HL-60/S4 (cell line): ENCODE data around the gene PCBP3.

Source experiments
- in situ Hi-C: fragments of 300-500 bp; cut with MboI; formaldehyde crosslinking; loops from 2 replicates; pipeline ENCODE4 v1.14.3; 2022; ENCODE audit warnings: low sequenced_read_pairs

PCBP3 gene

DNA sequence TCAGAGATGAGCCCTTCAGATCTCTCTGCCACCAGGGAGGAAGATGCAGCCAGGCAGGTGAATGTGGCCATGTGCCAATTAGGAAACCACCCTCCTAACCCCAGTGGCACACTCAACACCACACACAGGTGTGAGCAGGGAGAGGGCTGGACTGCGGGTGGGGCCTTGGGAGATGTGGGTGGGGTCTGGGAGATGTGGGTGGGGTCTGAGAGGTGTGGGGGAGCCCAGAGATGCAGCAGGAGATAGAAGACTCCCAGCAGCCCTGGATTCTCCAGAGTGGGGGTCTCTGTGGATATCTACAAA, 294.9 kb downstream of the PCBP3 start:
- in situ Hi-C loops: no loop called here

DNA sequence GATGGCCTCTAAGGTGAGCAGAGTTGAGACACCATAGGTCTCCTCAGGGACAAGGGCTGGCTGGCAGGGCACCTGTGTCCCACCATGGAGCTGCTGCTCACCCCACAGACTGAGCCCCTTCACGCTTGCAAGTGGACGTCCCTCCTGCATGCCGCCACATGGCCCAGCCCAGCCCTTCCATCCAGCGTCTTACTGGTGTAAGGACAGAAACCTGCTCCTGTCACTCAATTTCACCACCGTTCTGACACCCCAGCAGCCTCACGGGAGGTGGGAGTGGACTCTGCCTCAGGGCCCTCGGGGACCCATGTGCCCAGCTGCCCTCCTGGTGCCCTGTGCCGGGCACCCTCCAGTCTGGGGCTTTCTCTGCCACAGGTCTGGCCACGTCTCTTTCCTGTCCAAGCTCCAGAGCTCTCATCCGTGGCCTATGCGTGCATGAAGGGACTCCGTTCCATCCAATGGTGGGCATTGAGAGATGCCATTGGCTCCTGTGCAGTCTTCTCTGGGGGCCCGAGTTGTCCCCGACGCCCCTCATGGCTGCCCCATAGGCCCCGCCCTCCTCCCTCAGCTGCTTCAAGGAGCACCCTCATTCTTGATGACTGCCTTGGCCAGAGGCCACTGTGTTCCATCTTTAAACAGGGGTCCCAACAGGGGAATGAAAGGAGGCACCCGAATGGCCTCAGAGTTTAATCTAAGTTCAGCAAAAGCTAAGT, 295.4 kb downstream of the PCBP3 start:
- in situ Hi-C loops: no loop called here

DNA sequence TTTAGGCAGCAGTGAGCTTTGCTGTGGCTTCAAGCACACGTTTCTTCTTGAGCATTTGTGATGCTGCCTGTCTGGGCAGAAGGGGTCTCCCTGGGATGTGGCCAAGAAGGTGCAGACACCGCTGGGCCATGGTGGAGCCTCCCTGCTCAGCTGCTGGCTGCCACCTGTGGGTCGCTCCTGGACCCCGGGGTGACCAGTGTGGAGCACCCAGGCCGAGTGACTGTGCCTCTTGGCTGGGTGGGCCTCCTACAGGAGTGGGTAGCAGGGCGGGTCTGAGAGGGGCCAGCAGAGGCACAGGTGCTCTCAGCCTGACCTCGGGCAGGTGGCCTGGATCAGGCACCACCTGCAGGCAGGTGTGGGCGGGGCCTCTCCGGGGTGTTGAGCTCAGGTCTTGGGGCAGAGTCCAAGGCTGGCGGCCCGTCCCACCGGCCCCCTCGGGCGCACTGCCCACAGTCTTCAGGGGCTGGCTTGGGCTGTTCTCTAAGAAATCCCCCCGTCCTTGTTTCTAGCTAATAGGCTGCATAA, 296.1 kb downstream of the PCBP3 start:
- in situ Hi-C loops: no loop called here

DNA sequence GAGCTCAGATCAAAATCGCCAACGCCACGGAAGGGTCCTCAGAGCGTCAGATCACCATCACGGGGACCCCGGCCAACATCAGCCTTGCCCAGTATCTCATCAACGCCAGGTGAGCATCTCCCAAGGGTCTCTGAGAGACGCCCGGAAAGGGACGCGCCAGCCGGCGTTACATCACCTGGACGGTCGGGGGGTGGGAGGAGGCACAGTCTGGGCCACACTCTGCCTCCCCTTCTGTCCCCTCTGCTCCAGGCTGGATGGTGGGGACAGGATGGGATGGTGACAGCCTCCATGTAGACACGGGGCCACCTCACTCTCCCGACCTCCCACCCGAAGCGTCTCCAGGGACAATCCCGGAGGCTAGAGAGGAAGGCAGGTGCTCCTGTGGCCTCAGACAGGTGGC, 296.6 kb downstream of the PCBP3 start:
- in situ Hi-C loops: no loop called here

DNA sequence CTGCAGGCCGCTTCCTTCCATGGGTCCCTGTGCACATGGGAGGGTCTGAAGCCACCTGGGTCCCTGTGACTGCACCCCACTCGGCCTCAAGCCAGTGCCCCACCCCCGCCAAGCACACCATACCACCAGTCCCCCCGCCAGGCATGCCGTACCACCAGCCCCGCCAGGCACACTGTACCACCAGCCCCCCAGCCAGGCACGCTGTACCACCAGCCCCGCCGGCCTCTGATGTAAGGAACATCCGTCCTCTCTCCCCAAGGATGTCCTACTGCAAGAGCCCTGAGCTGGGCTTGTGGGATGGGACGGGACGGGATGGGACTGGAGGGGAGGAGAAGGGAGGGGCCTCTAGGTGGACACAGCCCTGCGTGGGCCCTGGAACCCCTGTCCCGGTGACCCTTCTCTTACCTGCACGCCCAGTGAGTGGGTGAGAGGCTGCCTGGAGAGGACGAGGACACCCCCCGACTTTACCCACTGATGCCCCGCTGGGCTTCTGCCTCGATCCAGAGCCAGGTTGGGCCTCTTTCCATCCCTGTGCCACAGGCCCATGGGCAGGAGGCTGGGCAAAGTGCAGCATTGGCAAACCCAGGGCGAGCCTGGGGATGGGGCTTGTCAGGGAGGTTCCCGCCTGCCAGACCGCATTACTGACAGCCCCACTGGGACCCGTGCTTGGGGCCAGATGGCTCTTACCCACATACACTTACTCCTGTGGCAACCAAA, 297.3 kb downstream of the PCBP3 start:
- in situ Hi-C loops: no loop called here

DNA sequence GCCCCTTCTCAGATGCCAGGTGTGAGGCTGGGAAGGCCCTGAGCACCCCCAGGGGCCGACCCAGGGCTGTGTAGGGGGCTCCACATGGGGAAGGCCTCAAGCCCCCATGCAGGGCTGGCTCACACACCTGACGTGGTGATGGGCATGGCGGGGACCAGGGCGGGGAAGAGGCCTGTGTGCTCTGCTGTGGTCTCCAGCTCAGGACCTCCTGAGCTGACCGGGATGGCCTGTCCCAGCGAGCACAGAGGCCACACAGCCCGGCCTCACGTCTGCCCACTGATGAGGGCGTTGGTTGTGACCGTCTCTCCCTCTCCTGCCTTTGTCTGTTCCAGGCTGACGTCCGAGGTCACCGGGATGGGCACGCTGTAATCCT, 297.8 kb downstream of the PCBP3 start:
- in situ Hi-C loops: no loop called here

DNA sequence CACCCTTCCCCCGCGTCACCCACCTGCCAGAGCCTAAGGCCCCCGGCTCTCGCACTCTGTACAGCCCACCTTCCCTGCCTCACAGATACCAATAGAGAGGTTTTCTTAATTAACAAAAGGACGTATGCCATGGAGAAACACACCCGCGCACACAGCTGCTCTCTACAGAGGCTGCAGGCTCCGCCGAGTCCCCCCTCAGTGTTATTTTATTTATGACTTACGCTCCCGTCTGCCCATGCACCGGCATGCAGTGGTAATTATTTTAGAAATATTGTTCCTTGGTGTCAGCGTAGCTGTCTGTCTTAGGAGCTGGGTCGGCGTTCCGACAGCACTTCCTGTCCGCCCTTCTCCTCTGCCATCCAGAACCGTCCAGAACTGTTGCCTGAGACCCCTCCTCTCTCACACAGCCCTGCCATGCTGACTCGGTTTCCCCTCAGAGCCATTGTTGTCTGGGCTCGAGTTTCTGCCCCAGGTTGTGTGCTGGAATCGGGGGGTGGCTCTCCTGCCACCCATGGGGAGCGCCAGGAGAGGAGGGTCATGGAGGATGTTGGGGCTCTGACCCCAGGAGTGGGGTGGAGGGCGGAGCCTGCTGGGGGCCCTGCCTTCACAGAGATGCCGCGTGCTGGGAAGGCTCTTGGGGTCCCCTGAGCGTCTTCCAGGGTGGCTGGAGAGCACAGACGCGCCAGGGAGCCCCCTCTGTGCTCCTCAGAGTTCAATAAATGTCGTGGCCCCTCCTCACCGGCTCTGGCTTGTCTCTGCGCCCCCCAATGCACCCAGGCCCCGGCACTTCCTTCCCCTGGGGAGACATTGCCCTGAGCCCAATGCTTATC, 298.4 kb downstream of the PCBP3 start:
- in situ Hi-C loops: no loop called here

DNA sequence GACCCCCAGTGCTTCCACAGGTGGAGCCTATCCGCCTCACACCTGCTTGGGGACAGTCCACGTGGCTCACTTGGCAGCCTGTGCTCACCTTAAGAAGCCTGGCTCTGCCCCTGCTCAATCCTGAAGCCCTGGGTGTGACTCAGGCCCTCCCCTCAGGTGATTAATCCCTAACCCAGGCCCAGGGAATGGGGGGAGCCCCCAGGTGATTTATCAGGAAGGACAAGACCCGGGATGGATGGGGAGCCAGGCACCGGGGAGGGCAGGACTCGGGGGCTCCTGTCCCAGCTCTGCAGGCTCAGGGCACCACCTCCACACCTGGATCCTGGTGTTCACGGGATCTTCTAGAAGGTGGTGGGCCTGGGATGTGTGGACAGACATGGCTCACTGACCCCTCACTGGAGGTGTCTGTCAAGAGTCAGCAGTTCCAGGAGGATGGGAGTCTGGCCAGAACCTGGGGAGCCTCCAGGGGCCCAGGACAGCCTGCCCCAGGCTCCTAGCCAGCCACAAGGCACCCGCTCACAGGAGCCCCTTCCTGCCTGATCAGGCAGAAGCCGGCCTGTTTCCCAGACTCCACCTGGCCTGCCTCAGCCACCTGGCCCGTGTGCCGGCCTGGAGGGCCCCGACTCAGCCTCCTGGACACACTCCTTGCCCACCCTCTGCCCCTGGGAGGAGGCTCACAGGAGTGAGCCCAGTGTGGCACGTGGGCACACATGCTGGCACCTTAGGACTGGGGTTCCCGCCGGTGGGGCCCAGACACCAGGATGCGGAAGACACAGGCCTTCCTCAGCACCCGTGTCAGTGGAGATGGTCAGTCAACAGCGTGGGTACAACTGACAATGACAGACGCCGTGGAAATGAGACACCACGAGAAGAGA, 299.5 kb downstream of the PCBP3 start:
- in situ Hi-C loops: no loop called here

DNA sequence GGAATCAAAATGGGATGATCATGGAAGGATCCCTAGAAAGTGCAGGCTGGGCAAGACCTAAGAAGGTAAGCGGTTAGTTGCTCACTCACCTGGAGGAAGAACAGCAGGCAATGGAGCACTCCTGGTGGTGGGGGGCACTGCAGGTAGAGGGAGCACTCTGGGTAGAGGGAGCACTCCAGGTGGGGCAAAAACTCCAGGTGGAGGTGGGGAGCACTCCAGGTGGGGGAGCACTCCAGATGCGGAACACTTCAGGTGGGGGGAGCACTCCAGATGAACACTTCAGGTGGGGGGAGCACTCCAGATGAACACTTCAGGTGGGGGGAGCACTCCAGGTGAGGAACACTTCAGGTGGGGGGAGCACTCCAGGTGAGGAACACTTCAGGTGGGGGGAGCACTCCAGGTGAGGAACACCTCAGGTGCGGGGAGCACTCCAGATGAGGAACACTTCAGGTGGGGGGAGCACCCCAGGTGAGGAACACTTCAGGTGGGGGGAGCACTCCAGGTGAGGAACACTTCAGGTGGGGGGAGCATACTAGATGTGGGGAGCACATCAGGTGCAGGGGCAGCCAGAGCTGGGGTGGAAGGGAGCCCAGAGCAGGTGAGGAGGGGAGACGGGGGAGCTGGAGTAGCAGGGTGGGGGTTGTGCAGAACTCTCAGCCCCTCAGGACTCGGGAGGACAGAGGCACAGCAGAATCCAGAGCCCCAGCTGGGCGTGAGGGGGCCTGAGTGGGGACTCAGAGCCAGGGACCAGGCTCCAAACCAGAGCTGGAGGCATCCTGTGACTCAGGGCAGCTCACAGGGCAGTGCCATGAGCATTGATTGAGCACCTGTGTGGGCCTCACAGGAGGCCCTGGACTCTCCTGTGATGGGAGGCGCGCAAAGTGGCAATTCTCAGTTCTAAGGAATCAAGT, 300.4 kb downstream of the PCBP3 start:
- in situ Hi-C loops: no loop called here

DNA sequence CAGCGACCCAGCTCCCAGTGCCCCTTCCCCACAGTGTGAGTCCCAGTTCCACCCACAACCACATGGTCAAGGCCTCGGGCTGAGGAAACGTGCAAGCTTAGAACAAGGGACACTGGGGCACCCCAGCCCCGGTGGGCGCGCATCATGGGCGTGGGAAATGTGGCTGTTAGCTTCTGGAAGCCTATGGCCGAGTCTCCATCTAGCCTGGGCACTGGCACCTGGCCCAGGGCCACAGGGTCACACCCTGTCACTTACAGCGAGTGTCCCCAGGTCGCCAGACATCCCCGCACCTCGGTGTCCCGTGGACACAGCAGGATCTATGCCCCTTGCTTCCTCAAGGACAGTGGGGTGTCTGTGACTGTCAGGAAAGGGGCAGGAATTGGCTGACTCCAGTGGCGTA, 301.1 kb downstream of the PCBP3 start:
- in situ Hi-C loops: no loop called here

DNA sequence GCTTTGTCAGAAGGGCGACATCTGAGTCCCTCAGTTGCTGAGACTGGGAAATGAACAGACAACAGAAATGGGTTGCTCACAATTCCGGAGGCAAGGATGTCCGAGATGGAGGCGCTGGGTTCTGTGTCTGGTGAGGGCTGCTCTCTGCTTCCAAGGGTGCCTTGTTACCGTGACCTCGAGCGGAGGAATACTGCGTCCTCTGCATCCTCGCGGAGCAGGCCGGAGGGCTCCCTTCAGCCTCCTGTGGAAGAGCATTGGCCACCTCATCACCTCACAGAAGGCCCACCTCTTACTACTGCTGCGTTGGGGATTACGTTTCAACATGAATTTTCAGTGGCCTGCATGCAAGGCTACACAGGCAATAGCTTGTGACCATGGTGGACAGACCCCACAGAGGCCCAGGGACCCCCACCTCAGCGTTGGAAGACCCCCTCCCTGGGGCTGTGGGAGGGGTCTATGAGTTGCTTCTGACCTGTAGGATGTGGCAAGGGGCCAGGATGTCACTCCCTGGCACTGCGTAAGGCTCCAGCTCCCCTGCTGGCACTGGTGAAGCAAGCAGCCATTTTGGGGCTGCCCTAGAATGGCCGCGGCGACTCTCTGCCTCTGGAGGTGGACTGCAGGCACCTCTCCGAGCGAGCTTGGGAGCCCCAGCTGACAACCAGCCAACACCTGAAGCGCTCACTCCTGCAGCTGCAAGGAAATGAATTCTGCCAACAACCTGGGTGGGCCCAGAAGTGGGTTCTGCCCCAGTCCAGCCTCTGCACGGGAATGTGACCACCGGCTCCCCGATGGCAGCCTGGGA, 301.7 kb downstream of the PCBP3 start:
- in situ Hi-C loops: no loop called here

DNA sequence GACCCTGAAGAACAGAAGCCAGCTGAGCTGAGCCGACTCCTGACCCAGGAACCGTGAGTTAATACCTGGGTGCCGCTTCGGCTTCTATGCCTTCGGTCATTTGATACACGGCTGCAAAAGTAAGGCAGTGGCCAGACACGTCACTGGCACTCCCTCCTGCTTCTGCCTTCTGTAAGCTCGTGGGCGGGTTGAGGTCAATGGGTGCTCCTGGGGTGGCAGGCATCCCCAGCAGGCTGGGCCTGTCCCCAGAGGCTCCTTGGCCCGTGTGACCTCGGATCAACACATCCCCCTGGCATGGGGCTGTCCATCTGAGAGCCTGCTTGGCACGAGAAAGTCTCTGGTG, 302.3 kb downstream of the PCBP3 start:
- in situ Hi-C loops: no loop called here

DNA sequence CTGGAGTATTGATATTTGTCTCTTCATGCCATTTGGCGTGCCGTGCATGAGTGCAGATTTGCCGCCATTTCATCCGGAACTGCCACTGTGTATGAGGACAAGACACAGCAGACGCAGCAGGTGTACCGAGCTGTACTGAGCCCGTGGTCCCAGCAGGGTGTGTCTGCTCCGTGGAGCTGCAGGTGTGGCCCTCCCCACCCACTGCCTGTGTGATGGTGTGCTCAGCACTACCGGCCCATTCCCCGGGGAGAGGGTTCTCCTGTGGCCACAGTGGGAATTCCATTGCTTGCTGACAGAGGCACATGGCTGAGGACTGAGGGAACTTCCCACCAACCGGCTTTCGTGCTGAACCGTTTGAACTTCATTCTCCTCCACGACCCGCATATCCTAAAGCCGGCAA, 303.8 kb downstream of the PCBP3 start:
- in situ Hi-C loops: no loop called here

DNA sequence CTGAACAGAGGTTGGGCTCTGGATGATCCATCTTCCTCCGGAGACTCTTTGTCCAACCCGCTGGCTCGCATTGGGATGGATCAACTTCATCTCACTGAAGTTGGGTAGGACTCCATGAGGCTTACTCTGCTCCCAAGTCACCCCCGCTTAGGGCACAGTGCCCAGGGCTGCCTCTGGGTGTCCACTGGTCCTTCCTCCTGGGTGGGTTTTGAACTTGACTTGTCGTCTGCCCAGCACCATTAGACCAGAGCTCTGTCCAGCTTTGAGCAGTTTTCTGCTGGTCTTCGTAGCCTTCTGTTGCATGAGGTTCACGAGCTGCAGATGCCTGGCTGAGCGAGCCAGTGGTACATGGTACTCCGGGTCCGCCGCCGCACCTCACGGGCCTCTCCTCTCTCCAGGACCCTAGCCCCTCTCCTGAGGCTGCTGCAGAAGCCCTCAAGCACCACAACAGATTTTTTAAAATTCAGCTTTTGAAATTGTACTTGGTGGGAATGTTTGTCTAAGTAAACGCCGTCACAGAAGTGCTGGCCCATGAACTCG, 304.3 kb downstream of the PCBP3 start:
- in situ Hi-C loops: no loop called here

DNA sequence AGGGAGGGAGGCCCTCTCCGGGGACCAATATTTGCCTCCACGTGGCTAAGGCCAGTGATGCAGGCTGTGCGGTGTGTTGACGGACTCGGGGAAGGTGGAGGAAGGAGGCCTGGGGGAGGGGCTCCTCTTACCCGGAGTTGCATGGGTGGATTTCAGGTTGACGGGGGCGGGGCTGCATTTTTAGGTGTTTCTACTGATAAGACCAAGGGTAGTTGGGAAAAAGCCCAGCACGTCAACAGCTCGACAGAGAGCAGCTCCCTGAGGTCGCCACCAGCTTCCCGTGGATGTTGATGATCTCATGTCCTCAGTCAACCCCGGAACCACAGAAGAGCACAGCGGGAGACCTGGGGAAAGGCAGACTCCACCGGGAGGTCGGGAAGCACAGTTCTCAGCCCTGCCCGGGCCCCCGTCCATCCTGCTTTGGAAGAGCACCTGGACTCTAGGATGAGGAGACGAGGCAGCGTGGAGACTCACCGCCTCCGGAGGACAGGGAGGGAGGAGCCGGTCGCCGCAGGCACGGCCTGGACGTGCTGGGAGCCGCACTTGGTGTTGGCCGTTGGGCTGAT, 305.1 kb downstream of the PCBP3 start:
- in situ Hi-C loops: no loop called here

DNA sequence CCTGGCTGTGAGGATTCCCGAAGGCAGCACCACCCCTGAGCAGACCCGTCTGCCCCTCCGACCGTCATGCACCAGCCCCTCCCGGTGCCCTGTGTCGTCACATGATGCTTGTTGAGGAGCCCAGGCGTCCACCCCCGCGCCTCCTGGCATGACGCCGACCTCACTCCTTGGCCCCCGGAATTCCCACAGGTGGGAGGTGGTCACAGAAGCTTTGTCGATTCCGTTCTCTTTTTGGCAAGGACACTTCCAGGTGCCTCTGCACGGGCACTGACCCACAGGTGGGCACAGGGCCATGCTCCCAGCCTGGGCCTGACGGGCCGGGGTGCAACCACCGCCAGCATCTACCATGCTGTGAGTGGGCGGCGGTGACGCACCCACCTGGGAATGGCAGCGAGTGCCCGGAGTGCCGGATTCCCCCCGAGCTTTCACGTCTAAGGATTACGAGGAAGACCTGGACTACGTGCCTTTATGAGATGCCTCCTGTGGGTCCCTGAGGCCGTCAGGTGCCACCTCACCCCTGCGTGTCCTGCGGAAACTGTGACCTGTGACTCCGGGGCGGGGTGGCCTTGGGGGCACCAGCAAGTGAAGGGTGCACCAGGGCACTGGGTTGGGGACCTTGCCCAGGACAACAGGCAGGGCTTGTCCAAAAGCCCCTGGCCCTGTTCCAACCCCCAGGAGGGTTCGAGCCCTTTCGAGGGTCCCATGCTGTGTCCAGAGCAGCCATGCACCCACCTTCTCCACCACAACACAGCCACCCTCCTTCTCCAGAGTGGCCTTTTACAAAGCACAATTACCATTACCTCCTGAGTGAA, 306.6 kb downstream of the PCBP3 start:
- in situ Hi-C loops: no loop called here

DNA sequence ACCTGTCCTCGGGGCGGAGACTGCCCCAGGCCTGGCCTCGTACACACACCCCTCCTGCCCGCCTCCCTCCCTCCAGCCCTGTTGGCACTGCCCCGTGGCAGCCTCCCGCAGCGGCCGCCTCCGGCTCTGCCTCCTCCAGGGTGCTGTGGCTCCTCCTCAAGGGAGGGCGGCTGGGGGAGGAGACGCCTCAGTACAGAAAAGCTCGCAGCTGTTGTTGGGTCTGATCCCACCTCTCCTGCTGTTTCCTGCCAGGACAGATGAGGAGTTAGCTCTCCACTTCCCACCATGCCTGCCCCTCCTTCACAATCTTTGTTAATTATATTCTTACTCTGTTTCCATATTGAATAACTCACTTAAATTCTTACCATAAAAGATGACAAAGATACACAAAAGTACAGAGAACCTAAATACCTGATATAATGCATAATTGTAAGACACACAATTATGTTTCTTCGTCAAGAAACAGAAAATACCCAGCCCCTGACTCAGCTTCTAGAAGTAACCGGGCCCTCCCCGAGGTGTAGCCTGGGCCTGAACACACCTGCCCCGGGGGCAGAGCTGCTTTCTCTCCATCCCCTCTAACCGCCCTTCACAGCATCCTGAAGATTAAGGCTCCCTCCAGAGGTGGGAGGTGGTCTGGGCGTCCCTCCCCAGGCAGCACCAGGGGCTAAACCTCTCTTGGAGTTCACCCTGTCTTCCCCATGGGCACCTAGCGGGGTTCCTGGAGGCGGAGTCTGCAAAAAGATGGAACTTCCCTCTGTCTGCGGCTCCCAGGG, 307.4 kb downstream of the PCBP3 start:
- in situ Hi-C loops: no loop called here
